ENCODE data around the gene SIRT3.

DNA sequence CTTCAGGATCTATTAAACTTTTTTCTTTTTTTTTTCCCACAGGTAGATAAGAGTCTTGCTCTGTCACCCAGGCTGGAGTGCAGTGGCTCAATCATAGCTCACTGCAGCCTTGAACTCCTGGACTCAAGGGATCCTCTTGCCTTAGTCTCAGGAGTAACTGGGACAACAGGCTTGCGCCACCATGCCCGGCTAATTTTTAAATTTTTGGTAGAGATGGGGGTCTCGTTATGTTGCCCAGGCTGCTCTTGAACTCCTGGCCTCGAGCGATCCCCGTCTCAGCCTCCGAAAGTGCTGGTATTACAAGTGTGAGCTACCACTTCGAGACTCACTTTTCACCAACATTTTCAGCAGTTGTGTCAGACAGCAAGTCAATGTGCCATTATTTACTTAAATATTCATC is 962 bp downstream of the SIRT3 start:
- TF ChIP-seq, protein P1, sequence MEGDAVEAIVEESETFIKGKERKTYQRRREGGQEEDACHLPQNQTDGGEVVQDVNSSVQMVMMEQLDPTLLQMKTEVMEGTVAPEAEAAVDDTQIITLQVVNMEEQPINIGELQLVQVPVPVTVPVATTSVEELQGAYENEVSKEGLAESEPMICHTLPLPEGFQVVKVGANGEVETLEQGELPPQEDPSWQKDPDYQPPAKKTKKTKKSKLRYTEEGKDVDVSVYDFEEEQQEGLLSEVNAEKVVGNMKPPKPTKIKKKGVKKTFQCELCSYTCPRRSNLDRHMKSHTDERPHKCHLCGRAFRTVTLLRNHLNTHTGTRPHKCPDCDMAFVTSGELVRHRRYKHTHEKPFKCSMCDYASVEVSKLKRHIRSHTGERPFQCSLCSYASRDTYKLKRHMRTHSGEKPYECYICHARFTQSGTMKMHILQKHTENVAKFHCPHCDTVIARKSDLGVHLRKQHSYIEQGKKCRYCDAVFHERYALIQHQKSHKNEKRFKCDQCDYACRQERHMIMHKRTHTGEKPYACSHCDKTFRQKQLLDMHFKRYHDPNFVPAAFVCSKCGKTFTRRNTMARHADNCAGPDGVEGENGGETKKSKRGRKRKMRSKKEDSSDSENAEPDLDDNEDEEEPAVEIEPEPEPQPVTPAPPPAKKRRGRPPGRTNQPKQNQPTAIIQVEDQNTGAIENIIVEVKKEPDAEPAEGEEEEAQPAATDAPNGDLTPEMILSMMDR (IDR thresholded peaks at IDR 0.05; ENCODE audit: low read depth, low read length, missing input control), result no peak
- TF ChIP-seq YY1 (IDR thresholded peaks at IDR 0.05) (no peak), RXRA (IDR thresholded peaks at IDR 0.05) (no peak), JUND (IDR thresholded peaks at IDR 0.05) (no peak), NR2F2 (IDR thresholded peaks at IDR 0.05) (no peak), GABPA (IDR thresholded peaks at IDR 0.05 in 1 of 2, conservative IDR thresholded peaks at IDR 0.05 in 1 of 2) (no peak), HNF4A (conservative IDR thresholded peaks at IDR 0.05) (no peak), TAF1 (conservative IDR thresholded peaks at IDR 0.05) (no peak), RAD21 (IDR thresholded peaks at IDR 0.05) (no peak), FOXA2 (IDR thresholded peaks at IDR 0.05) (no peak), EGR1 (IDR thresholded peaks at IDR 0.05; ENCODE audit: low read depth in 2 of 2) (no peak)
- TF ChIP-seq, protein P2, sequence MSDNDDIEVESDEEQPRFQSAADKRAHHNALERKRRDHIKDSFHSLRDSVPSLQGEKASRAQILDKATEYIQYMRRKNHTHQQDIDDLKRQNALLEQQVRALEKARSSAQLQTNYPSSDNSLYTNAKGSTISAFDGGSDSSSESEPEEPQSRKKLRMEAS (IDR thresholded peaks at IDR 0.05), result no peak
- TF ChIP-seq, protein P3, sequence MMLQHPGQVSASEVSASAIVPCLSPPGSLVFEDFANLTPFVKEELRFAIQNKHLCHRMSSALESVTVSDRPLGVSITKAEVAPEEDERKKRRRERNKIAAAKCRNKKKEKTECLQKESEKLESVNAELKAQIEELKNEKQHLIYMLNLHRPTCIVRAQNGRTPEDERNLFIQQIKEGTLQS (IDR thresholded peaks at IDR 0.05), result no peak
- TF ChIP-seq, protein P4, sequence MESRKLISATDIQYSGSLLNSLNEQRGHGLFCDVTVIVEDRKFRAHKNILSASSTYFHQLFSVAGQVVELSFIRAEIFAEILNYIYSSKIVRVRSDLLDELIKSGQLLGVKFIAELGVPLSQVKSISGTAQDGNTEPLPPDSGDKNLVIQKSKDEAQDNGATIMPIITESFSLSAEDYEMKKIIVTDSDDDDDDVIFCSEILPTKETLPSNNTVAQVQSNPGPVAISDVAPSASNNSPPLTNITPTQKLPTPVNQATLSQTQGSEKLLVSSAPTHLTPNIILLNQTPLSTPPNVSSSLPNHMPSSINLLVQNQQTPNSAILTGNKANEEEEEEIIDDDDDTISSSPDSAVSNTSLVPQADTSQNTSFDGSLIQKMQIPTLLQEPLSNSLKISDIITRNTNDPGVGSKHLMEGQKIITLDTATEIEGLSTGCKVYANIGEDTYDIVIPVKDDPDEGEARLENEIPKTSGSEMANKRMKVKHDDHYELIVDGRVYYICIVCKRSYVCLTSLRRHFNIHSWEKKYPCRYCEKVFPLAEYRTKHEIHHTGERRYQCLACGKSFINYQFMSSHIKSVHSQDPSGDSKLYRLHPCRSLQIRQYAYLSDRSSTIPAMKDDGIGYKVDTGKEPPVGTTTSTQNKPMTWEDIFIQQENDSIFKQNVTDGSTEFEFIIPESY (IDR thresholded peaks at IDR 0.05), result no peak
